Neural progenitor cell (in vitro differentiated cells): ENCODE measurements around the gene BTG3. TPM values are rescaled to one million over a fixed set of nuclear protein-coding genes. Genes with fewer than 3 reads are reported as not detected.

Experiments used
- DNase-seq: peaks from one replicate; pipeline ENCODE4 v3.0.0-alpha.2; 2016; ENCODE audit warnings: low spot score
- H2AFZ ChIP-seq: fragments of 200-600 bp; sonication (generic); replicated peaks from 2 replicates; pipeline ENCODE4 v1.6.1; 2016; ENCODE audit warnings: antibody characterized with exemption
- H3F3A ChIP-seq: fragments of 200-600 bp; sonication (generic); 2 replicates; pipeline ENCODE4 v1.6.1; 2016; ENCODE audit warnings: antibody characterized with exemption, low read depth
- H3K27ac ChIP-seq: fragments of 200-600 bp; sonication (generic); 2 replicates; pipeline ENCODE4 v1.5.1; 2016; ENCODE audit warnings: mild to moderate bottlenecking
- H3K27me3 ChIP-seq: fragments of 200-600 bp; sonication (generic); 2 replicates; pipeline ENCODE4 v1.6.1; 2016; ENCODE audit warnings: mild to moderate bottlenecking, moderate library complexity
- H3K36me3 ChIP-seq: fragments of 200-600 bp; sonication (generic); 2 replicates; pipeline ENCODE4 v1.5.1; 2016
- H3K4me1 ChIP-seq: fragments of 200-600 bp; sonication (generic); 2 replicates; pipeline ENCODE4 v1.6.1; 2016; ENCODE audit warnings: mixed run types
- H3K4me2 ChIP-seq: fragments of 200-600 bp; sonication (generic); 2 replicates; pipeline ENCODE4 v1.6.1; 2016
- H3K4me3 ChIP-seq: fragments of 200-600 bp; sonication (generic); 2 replicates; pipeline ENCODE4 v1.5.1; 2016
- H3K79me2 ChIP-seq: fragments of 200-600 bp; sonication (generic); 2 replicates; pipeline ENCODE4 v1.6.1; 2016; ENCODE audit warnings: low read depth
- H3K9ac ChIP-seq: fragments of 200-600 bp; sonication (generic); 2 replicates; pipeline ENCODE4 v1.6.1; 2016
- H3K9me3 ChIP-seq: fragments of 200-600 bp; sonication (generic); 2 replicates; pipeline ENCODE4 v1.5.1; 2016; ENCODE audit warnings: low read depth
- H4K20me1 ChIP-seq: fragments of 200-600 bp; sonication (generic); 2 replicates; pipeline ENCODE4 v1.6.1; 2016; ENCODE audit warnings: low read depth
- H3K27ac Mint-ChIP-seq: 3 replicates; pipeline ENCODE4 v1.8.0; 2021; ENCODE audit warnings: mixed read lengths
- H3K27me3 Mint-ChIP-seq: 2 replicates; pipeline ENCODE4 v1.8.0; 2022; ENCODE audit warnings: low read depth, mild to moderate bottlenecking, inconsistent platforms, moderate library complexity, mixed read lengths; ENCODE audit not compliant: insufficient read depth
- H3K36me3 Mint-ChIP-seq: 3 replicates; pipeline ENCODE4 v1.8.0; 2021; ENCODE audit warnings: mixed read lengths
- H3K4me1 Mint-ChIP-seq: 3 replicates; pipeline ENCODE4 v1.8.0; 2021; ENCODE audit warnings: mixed read lengths
- H3K4me3 Mint-ChIP-seq: 3 replicates; pipeline ENCODE4 v1.8.0; 2021; ENCODE audit warnings: mild to moderate bottlenecking, moderate library complexity, mixed read lengths
- H3K9me3 Mint-ChIP-seq: 3 replicates; pipeline ENCODE4 v1.8.0; 2020; ENCODE audit warnings: mixed read lengths
- CTCF ChIP-seq: fragments of 200-600 bp; sonication (generic); IDR thresholded peaks from 2 replicates; pipeline ENCODE4 v1.5.1; 2017; ENCODE audit warnings: antibody characterized with exemption, mild to moderate bottlenecking
- EZH2 ChIP-seq: fragments of 200-600 bp; sonication (generic); IDR thresholded peaks from 2 replicates; pipeline ENCODE4 v1.6.1; 2017; ENCODE audit warnings: antibody characterized with exemption, mild to moderate bottlenecking, moderate library complexity
- EZH2phosphoT487 ChIP-seq: fragments of 200-600 bp; sonication (generic); IDR thresholded peaks from 2 replicates; pipeline ENCODE4 v1.6.1; 2017; ENCODE audit warnings: antibody characterized with exemption
- total RNA-seq: library from RNA; depleted of rRNA; stranded (reverse); fragments of >200 nt; gene quantifications from 2 replicates; pipeline ENCODE4 v1.2.3, GENCODE V29; 2015; ENCODE audit warnings: low replicate concordance

BTG3 gene
- total RNA-seq, 1 donor from 2014 or later = 39.2 TPM

- H3K4me3 Mint-ChIP-seq = no peak overlapping the region
- no peak overlapping the region for H3K4me2 ChIP-seq
- H3K27me3 Mint-ChIP-seq = no peaks in the 10 kb centered on the region
- TF ChIP-seq CTCF (no peak), EZH2 (no peak), EZH2phosphoT487 (no peak)
- no peak overlapping the region for H3K27ac ChIP-seq
- H3K27me3 ChIP-seq = no peaks in the 10 kb centered on the region
- peaks cover 4% of the 10 kb centered on the region for H3K9me3 Mint-ChIP-seq
- no peak overlapping the region for H2AFZ ChIP-seq
- no peaks in the 10 kb centered on the region for H4K20me1 ChIP-seq
- H3K27ac Mint-ChIP-seq = no peak overlapping the region
- H3K4me1 ChIP-seq = no peaks in the 10 kb centered on the region
- no peaks in the 10 kb centered on the region for H3K4me1 Mint-ChIP-seq
- H3K9me3 ChIP-seq = no peaks in the 10 kb centered on the region
- peaks cover 18% of the 10 kb centered on the region for H3K36me3 ChIP-seq
- no peak for DNase-seq
- no peak overlapping the region for H3K9ac ChIP-seq
- H3K4me3 ChIP-seq = no peak overlapping the region
- H3K36me3 Mint-ChIP-seq = peaks cover 23% of the 10 kb centered on the region
- H3F3A ChIP-seq = peaks cover 12% of the 10 kb centered on the region
- peaks cover 21% of the 10 kb centered on the region for H3K79me2 ChIP-seq
These were observed 22.3 kb downstream of the BTG3 start for GRCh38 chr21:17590430-17590829.

- H3F3A ChIP-seq = peaks cover 5% of the 10 kb centered on the region
- Mint-ChIP-seq H3K27me3 (no peaks in the 10 kb centered on the region), H3K4me1 (no peaks in the 10 kb centered on the region), H3K9me3 (peaks cover 4% of the 10 kb centered on the region), H3K36me3 (peaks cover 24% of the 10 kb centered on the region), H3K4me3 (no peak overlapping the region), H3K27ac (no peak overlapping the region)
- no peak overlapping the region for H3K4me3 ChIP-seq
- H3K9me3 ChIP-seq = no peaks in the 10 kb centered on the region
- no peak overlapping the region for H3K27ac ChIP-seq
- H3K27me3 ChIP-seq = no peaks in the 10 kb centered on the region
- H2AFZ ChIP-seq = no peak overlapping the region
- no peaks in the 10 kb centered on the region for H3K36me3 ChIP-seq
- H3K9ac ChIP-seq = no peak overlapping the region
- no peak overlapping the region for H3K4me2 ChIP-seq
- H4K20me1 ChIP-seq = no peaks in the 10 kb centered on the region
- H3K4me1 ChIP-seq = no peaks in the 10 kb centered on the region
- peak; percentile 38 for DNase-seq
- peak; percentile 71 for TF ChIP-seq CTCF
- TF ChIP-seq EZH2 = no peak
- TF ChIP-seq EZH2phosphoT487 = no peak
- peaks cover 17% of the 10 kb centered on the region for H3K79me2 ChIP-seq
These were observed 26.7 kb downstream of the BTG3 start for GRCh38 chr21:17585875-17586450.

- Histone ChIP-seq H3K4me2 (no peak overlapping the region), H3K27me3 (no peaks in the 10 kb centered on the region), H3K36me3 (no peaks in the 10 kb centered on the region), H3K9ac (no peak overlapping the region), H3K4me1 (no peaks in the 10 kb centered on the region), H3K27ac (no peak overlapping the region), H3K9me3 (no peaks in the 10 kb centered on the region), H3K79me2 (peaks cover 17% of the 10 kb centered on the region), H2AFZ (no peak overlapping the region), H4K20me1 (no peaks in the 10 kb centered on the region), H3K4me3 (no peak overlapping the region), H3F3A (no peaks in the 10 kb centered on the region)
- Mint-ChIP-seq H3K27me3 (no peaks in the 10 kb centered on the region), H3K27ac (no peak overlapping the region), H3K9me3 (peaks cover 4% of the 10 kb centered on the region), H3K4me3 (no peak overlapping the region), H3K36me3 (peaks cover 26% of the 10 kb centered on the region), H3K4me1 (no peaks in the 10 kb centered on the region)
- no peak for TF ChIP-seq CTCF
- no peak for TF ChIP-seq EZH2
- no peak for TF ChIP-seq EZH2phosphoT487
- no peak for DNase-seq
These were observed 28.8 kb downstream of the BTG3 start for GRCh38 chr21:17583898-17584297.
